ENCODE data around the gene C1QBP. TPM values are rescaled to one million over a fixed set of nuclear protein-coding genes. Genes with fewer than 3 reads are reported as not detected.

Gene C1QBP
- total RNA-seq, 1 experiment from 2014 or later, result 308 TPM

GRCh38 chr17:5419356-5419958, 19.5 kb downstream of the C1QBP start, which contains the start of gene NUP88:
Gene NUP88, minus strand, starts transcription at chr17:5419662. Its CDS starts 12 bp downstream, at chr17:5419650.
- DNase-seq (peak; percentile 95), ATAC-seq (peak; percentile 87)
- H3K9me2 ChIP-seq (replicated peaks; ENCODE audit: low read length), result no peaks in the 10 kb centered on the region
- H3F3A ChIP-seq (ENCODE audit: low read length, unreplicated experiment), result no peaks in the 10 kb centered on the region
- peak within 1 kb of the TSS; percentile 92 for H3K9ac ChIP-seq (ENCODE audit: low read length)
- no peaks in the 10 kb centered on the region for H3K27me3 ChIP-seq (ENCODE audit: low read length)
- peak within 1 kb of the TSS; percentile 81 for H3K4me3 ChIP-seq (ENCODE audit: low read length)
- H3K27ac ChIP-seq (ENCODE audit: low read length), result peak within 1 kb of the TSS; percentile 79
- H3K9me3 ChIP-seq (ENCODE audit: low read length), result no peaks in the 10 kb centered on the region
- H3K79me2 ChIP-seq (ENCODE audit: low read length), result peaks cover 62% of the 10 kb centered on the region
- intact Hi-C loops (cut with micrococcal nuclease), result no loop called here
- peaks cover 31% of the 10 kb centered on the region for H3K4me1 ChIP-seq (ENCODE audit: insufficient read depth, low read length)
- 0 out of 2 replicates have a peak, but pooled peaks cover 5% of the 10 kb centered on the region for H4K20me1 ChIP-seq (ENCODE audit: low read length)
- POLR2A ChIA-PET (ENCODE audit: unreplicated experiment), result interaction anchor here (0.6 to 1.3 kb wide), 4 partner anchors 18 to 60 kb away, joined by 3 to 6 read pairs (median 4); partner anchors contain the start of gene C1QBP
- TF ChIP-seq EZH2 (IDR thresholded peaks at IDR 0.05; ENCODE audit: low read length, unreplicated experiment), result no peak
- TF ChIP-seq CTCF (conservative IDR thresholded peaks at IDR 0.05; ENCODE audit: low read depth, low read length), result no peak
- TF ChIP-seq EZH2phosphoT487 (IDR thresholded peaks at IDR 0.05; ENCODE audit: borderline replicate concordance, low read length), result no peak
- CTCF ChIA-PET, result interaction anchor here (0.6 to 1.0 kb wide), 2 partner anchors 20 to 1885 kb away, joined by 5 to 10 read pairs; partner anchors contain the start of gene C1QBP
- BruUV-seq (replicated peaks), result TSS peak; percentile 4
- peak within 1 kb of the TSS; percentile 87 for H3K4me2 ChIP-seq (ENCODE audit: low read length)
- H3K36me3 ChIP-seq (ENCODE audit: low read depth, low read length), result peaks cover 8% of the 10 kb centered on the region; the same call in 1 of the 2 replicates
- peak within 1 kb of the TSS; percentile 85 for H2AFZ ChIP-seq (ENCODE audit: low read length)

- Histone ChIP-seq H3K9ac (ENCODE audit: low read length) (peak overlapping the region; percentile 92), H3K9me2 (replicated peaks; ENCODE audit: low read length) (no peaks in the 10 kb centered on the region), H3K36me3 (ENCODE audit: low read depth, low read length) (peaks cover 8% of the 10 kb centered on the region; the same call in 1 of the 2 replicates), H3K79me2 (ENCODE audit: low read length) (peaks cover 62% of the 10 kb centered on the region), H3K27ac (ENCODE audit: low read length) (peak overlapping the region; percentile 79), H3F3A (ENCODE audit: low read length, unreplicated experiment) (no peaks in the 10 kb centered on the region), H4K20me1 (ENCODE audit: low read length) (0 out of 2 replicates have a peak, but pooled peaks cover 5% of the 10 kb centered on the region), H3K4me3 (ENCODE audit: low read length) (peak overlapping the region; percentile 81), H3K9me3 (ENCODE audit: low read length) (no peaks in the 10 kb centered on the region), H3K4me1 (ENCODE audit: insufficient read depth, low read length) (peaks cover 34% of the 10 kb centered on the region), H3K27me3 (ENCODE audit: low read length) (no peaks in the 10 kb centered on the region), H2AFZ (ENCODE audit: low read length) (peak overlapping the region; percentile 54), H3K4me2 (ENCODE audit: low read length) (peak overlapping the region; percentile 84)
- BruUV-seq (replicated peaks), result TSS peak; percentile 72
- intact Hi-C loops (cut with micrococcal nuclease), result no loop called here
- DNase-seq, result peak; percentile 41
- ATAC-seq, result 0 out of 2 replicates have a peak, but pooled peaks have one; percentile 3
- CTCF ChIA-PET, result interaction anchor here (0.6 to 1.0 kb wide), 2 partner anchors 20 to 1884 kb away, joined by 5 to 10 read pairs; partner anchors contain the start of gene C1QBP
- POLR2A ChIA-PET (ENCODE audit: unreplicated experiment), result interaction anchor here (0.6 to 1.3 kb wide), 3 partner anchors 18 to 22 kb away, joined by 3 to 6 read pairs (median 5); partner anchors contain the start of gene C1QBP
- TF ChIP-seq EZH2 (IDR thresholded peaks at IDR 0.05; ENCODE audit: low read length, unreplicated experiment) (no peak), EZH2phosphoT487 (IDR thresholded peaks at IDR 0.05; ENCODE audit: borderline replicate concordance, low read length) (no peak), CTCF (conservative IDR thresholded peaks at IDR 0.05; ENCODE audit: low read depth, low read length) (no peak)
These were observed 20.0 kb downstream of the C1QBP start for GRCh38 chr17:5418858-5419355.
